B cell (primary cell): Measurements from ENCODE around the gene PUM1. TPM values are rescaled to one million over a fixed set of nuclear protein-coding genes. Genes with fewer than 3 reads are reported as not detected.
"Not testable (repeated sequence)": the region's sequence is repeated elsewhere in the genome, so short reads cannot be mapped to it uniquely, and the experiment has no call there.

Experiments
- ATAC-seq: fragments of 200-7000 bp; cut with Tn5 transposase; one replicate; pipeline ENCODE4 v1.10.0; 2021; ENCODE audit warnings: low read depth, mild to moderate bottlenecking, moderate number of reproducible peaks, moderate library complexity
- CTCF ChIA-PET: fragments of 350-600 bp; sonication (Branson Sonifier 250); formaldehyde crosslinking; loops from one replicate; lab custom pipeline; 2021; ENCODE audit warnings: antibody characterized with exemption, inconsistent platforms; lab: Charles Lee
- POLR2A ChIA-PET: fragments of 350-600 bp; sonication (Branson Sonifier 250); formaldehyde crosslinking; loops from one replicate; lab custom pipeline; 2021; ENCODE audit warnings: antibody characterized with exemption; lab: Charles Lee
- DNase-seq: peaks from one replicate; pipeline ENCODE4 v3.0.0; 2013
- H2AFZ ChIP-seq: 2 replicates; pipeline ENCODE4 v1.6.1; 2012; ENCODE audit warnings: mild to moderate bottlenecking, low read depth, low read length; ENCODE audit not compliant: insufficient read depth, poor library complexity, severe bottlenecking
- H3K27ac ChIP-seq, 2 donors: 1 replicate in 1 of 2; 2 replicates in 1 of 2; pipeline ENCODE4 v1.5.1; 2012 to 2013; ENCODE audit warnings: low read length in 2 of 2, mild to moderate bottlenecking in 2 of 2, moderate library complexity in 1 of 2
- H3K27me3 ChIP-seq, 4 experiments: fragments of 200-600 bp in 1 of 4; sonication (generic) in 1 of 4; replicated peaks in 1 of 4; 1 replicate in 2 of 4; 2 replicates in 2 of 4; pipeline versions ENCODE4 v1.6.1 to v1.7.0; 2013 to 2016; ENCODE audit warnings: low read length in 3 of 4, mild to moderate bottlenecking in 2 of 4, mixed read lengths in 1 of 4, moderate library complexity in 1 of 4; ENCODE audit not compliant: insufficient read depth in 4 of 4, control insufficient read depth in 3 of 4; ENCODE audit errors: control extremely low read depth in 1 of 4
- H3K36me3 ChIP-seq, 2 experiments: replicated peaks in 1 of 2; 1 replicate in 1 of 2; 2 replicates in 1 of 2; pipeline versions ENCODE4 v1.6.1 to v1.7.1; 2013; ENCODE audit warnings: low read length in 1 of 2; ENCODE audit not compliant: insufficient read depth in 2 of 2, control insufficient read depth in 1 of 2; ENCODE audit errors: control extremely low read depth in 1 of 2, extremely low read depth in 1 of 2
- H3K4me1 ChIP-seq, 2 donors: fragments of 200-600 bp in 1 of 2; sonication (generic) in 1 of 2; 1 replicate in 1 of 2; 2 replicates in 1 of 2; pipeline versions ENCODE4 v1.5.1 to v1.6.1; 2013 to 2017; ENCODE audit warnings: low read length in 2 of 2; ENCODE audit not compliant: control insufficient read depth in 2 of 2, insufficient read depth in 2 of 2
- H3K4me2 ChIP-seq: replicated peaks from 2 replicates; pipeline ENCODE3; 2012; ENCODE audit warnings: mild to moderate bottlenecking, low read depth, low read length; ENCODE audit not compliant: poor library complexity, severe bottlenecking
- H3K4me3 ChIP-seq, 5 experiments: fragments of 200-600 bp in 1 of 5; sonication (generic) in 1 of 5; 1 replicate in 3 of 5; 2 replicates in 2 of 5; pipeline versions ENCODE4 v1.5.1 to v1.7.0; 2011 to 2016; ENCODE audit warnings: low read length in 4 of 5, mild to moderate bottlenecking in 4 of 5, low read depth in 2 of 5, control low read depth in 1 of 5, moderate library complexity in 1 of 5; ENCODE audit not compliant: insufficient read depth in 1 of 5; ENCODE audit errors: control extremely low read depth in 1 of 5, extremely low read depth in 1 of 5
- H3K79me2 ChIP-seq: fragments of 200-600 bp; sonication (generic); one replicate; pipeline ENCODE4 v1.6.0; 2016; ENCODE audit warnings: low read length; ENCODE audit not compliant: control insufficient read depth, insufficient read depth
- H3K9ac ChIP-seq: fragments of 200-600 bp; sonication (generic); 2 replicates; pipeline ENCODE4 v1.6.1; 2017; ENCODE audit warnings: mild to moderate bottlenecking, low read length, moderate library complexity
- H3K9me3 ChIP-seq, 3 donors: one replicate each; pipeline versions ENCODE4 v1.6.1 to v1.7.1; 2013; ENCODE audit warnings: low read length in 2 of 3; ENCODE audit not compliant: control insufficient read depth in 2 of 3, insufficient read depth in 1 of 3; ENCODE audit errors: control extremely low read depth in 1 of 3
- H4K20me1 ChIP-seq: 2 replicates; pipeline ENCODE4 v1.6.0; 2012; ENCODE audit warnings: mild to moderate bottlenecking, low read length; ENCODE audit not compliant: insufficient read depth, control insufficient read depth, poor library complexity, severe bottlenecking
- H3K27ac Mint-ChIP-seq: one replicate; pipeline ENCODE4 v1.8.0; 2021; ENCODE audit warnings: mixed read lengths
- H3K27me3 Mint-ChIP-seq: one replicate; pipeline ENCODE4 v1.8.0; 2021; ENCODE audit warnings: mixed read lengths
- H3K4me1 Mint-ChIP-seq: one replicate; pipeline ENCODE4 v1.8.0; 2021; ENCODE audit warnings: mixed read lengths
- H3K4me3 Mint-ChIP-seq: one replicate; pipeline ENCODE4 v1.8.0; 2021; ENCODE audit warnings: mixed read lengths
- H3K9me3 Mint-ChIP-seq: one replicate; pipeline ENCODE4 v1.8.0; 2022; ENCODE audit warnings: mixed read lengths; ENCODE audit not compliant: insufficient read depth
- EZH2 ChIP-seq: IDR thresholded peaks from 2 replicates; pipeline ENCODE4 v1.6.1; 2012; ENCODE audit warnings: borderline replicate concordance, low read depth, mild to moderate bottlenecking, moderate library complexity, low read length; ENCODE audit not compliant: insufficient read depth, poor library complexity, severe bottlenecking
- WGBS: methylation state at CpG from one replicate; pipeline ENCODE4 v1.1.5; 2013; ENCODE audit warnings: missing lambda C conversion rate; ENCODE audit not compliant: insufficient coverage; 5-methylcytosine and 5-hydroxymethylcytosine counted together
- intact Hi-C: fragments of 100-400 bp; cut with micrococcal nuclease; formaldehyde crosslinking; loops from one replicate; pipeline ENCODE4 v1.10.0; 2022
- polyA plus RNA-seq: library from polyadenylated mRNA; depleted of rRNA; stranded (reverse); fragments of >200 nt; gene quantifications from 2 replicates; pipeline ENCODE4 v1.2.3, GENCODE V29; 2012
- total RNA-seq, 2 donors: library from RNA; stranded (reverse); fragments of 120-200 nt in 1 of 2; gene quantifications; 1 replicate in 1 of 2; 2 replicates in 1 of 2; pipeline versions ENCODE4 v1.2.3 to v1.2.4, GENCODE V29; 2013 to 2022
- TF ChIP-seq, protein P1 (sequence below): fragments of 200-600 bp; IDR thresholded peaks from one replicate; pipeline ENCODE4 v1.8.0; 2022; ENCODE audit warnings: antibody characterized with exemption, mild to moderate bottlenecking

PUM1 gene
- total and polyA plus RNA-seq, 2 donors (not counting 1 experiment from before 2014, with no cell fraction given): 52.8 to 177 TPM

DNA sequence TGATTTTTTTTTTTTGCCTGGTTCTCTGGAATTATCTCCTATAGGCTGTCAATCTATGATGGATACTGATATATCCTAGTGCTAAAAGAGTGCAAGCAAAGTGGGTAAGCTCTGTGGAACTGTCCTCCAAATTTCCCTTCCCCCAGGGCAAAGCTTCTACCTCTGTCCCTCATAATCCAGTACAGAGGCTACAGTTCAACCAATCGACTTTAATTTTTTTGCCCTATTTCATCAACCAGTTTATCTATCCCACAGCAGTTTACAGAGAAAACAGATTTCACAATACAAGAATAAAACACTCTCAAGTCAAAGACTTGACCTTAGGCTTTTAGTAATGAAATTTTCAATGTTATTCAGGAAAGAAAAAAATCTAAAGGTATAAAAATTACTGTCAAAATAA is 13.9 kb downstream of the PUM1 start:
- Histone ChIP-seq H3K27me3 (no peaks in the 10 kb centered on the region), H2AFZ (no peak overlapping the region), H3K4me1 (peaks cover 15 to 33% of the 10 kb centered on the region in 2 donors), H3K36me3 (peaks cover 5 to 38% of the 10 kb centered on the region in 2 experiments), H3K4me3 (no peak overlapping the region), H3K9ac (no peak overlapping the region), H3K79me2 (peaks cover 94% of the 10 kb centered on the region), H3K4me2 (no peak overlapping the region), H3K9me3 (no peaks in the 10 kb centered on the region), H3K27ac (no peak overlapping the region), H4K20me1 (peaks cover 87% of the 10 kb centered on the region)
- TF ChIP-seq EZH2: no peak
- TF ChIP-seq, protein P1, sequence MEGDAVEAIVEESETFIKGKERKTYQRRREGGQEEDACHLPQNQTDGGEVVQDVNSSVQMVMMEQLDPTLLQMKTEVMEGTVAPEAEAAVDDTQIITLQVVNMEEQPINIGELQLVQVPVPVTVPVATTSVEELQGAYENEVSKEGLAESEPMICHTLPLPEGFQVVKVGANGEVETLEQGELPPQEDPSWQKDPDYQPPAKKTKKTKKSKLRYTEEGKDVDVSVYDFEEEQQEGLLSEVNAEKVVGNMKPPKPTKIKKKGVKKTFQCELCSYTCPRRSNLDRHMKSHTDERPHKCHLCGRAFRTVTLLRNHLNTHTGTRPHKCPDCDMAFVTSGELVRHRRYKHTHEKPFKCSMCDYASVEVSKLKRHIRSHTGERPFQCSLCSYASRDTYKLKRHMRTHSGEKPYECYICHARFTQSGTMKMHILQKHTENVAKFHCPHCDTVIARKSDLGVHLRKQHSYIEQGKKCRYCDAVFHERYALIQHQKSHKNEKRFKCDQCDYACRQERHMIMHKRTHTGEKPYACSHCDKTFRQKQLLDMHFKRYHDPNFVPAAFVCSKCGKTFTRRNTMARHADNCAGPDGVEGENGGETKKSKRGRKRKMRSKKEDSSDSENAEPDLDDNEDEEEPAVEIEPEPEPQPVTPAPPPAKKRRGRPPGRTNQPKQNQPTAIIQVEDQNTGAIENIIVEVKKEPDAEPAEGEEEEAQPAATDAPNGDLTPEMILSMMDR: no peak
- Mint-ChIP-seq H3K4me3 (no peak overlapping the region), H3K4me1 (peaks cover 47% of the 10 kb centered on the region), H3K27ac (peak overlapping the region; percentile 29), H3K9me3 (no peaks in the 10 kb centered on the region), H3K27me3 (no peaks in the 10 kb centered on the region)
- no CpG with 5 or more reads among the region's 1 CpG for WGBS
- intact Hi-C loops: no loop called here
- ChIA-PET CTCF (no interaction called here), POLR2A (no interaction called here)
- DNase-seq (no peak), ATAC-seq (no peak)

DNA sequence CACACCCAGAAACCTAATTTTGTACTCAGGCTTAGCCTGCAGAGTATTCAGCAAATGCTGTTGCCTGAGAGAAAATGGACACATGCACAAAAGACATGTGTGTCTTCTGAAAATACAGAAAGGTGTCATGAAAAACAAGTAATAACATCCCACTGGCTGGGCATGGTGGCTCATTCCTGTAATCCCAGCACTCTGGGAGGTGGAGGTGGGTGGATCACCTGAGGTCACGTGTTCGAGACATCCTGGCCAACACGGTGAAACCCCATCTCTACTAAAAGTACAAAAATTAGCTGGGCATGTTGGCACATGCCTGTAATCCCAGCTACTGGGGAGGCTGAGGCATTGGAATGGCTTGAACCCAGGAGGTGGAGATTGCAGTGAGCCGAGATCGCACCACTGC is 18.0 kb downstream of the PUM1 start:
- H3K9me3 ChIP-seq, DNase-seq, H3K9me3 Mint-ChIP-seq, H3K4me3 Mint-ChIP-seq, H3K4me3 ChIP-seq, POLR2A ChIA-PET, H3K27ac Mint-ChIP-seq, H3K9ac ChIP-seq, H3K27me3 Mint-ChIP-seq, H3K27ac ChIP-seq, intact Hi-C loops, CTCF ChIA-PET, H2AFZ ChIP-seq, ATAC-seq, H3K27me3 ChIP-seq, H3K4me2 ChIP-seq: not testable (repeated sequence)
- peaks cover 43% of the 10 kb centered on the region for H3K4me1 Mint-ChIP-seq
- Histone ChIP-seq H3K36me3 (peaks cover 0 to 13% of the 10 kb centered on the region in 2 experiments), H4K20me1 (peaks cover 83% of the 10 kb centered on the region), H3K79me2 (peaks cover 94% of the 10 kb centered on the region), H3K4me1 (peaks cover 15 to 29% of the 10 kb centered on the region in 2 donors)
- WGBS: 96% methylated on average over 2 of the region's 5 CpGs
